Ecto neural progenitor cell (in vitro differentiated cells): ENCODE results near the gene ASTN2.

ENCODE experiments used
- DNase-seq: peaks from one replicate; pipeline ENCODE4 v3.0.0-alpha.2; 2018; ENCODE audit warnings: low spot score

The ASTN2 gene

DNA sequence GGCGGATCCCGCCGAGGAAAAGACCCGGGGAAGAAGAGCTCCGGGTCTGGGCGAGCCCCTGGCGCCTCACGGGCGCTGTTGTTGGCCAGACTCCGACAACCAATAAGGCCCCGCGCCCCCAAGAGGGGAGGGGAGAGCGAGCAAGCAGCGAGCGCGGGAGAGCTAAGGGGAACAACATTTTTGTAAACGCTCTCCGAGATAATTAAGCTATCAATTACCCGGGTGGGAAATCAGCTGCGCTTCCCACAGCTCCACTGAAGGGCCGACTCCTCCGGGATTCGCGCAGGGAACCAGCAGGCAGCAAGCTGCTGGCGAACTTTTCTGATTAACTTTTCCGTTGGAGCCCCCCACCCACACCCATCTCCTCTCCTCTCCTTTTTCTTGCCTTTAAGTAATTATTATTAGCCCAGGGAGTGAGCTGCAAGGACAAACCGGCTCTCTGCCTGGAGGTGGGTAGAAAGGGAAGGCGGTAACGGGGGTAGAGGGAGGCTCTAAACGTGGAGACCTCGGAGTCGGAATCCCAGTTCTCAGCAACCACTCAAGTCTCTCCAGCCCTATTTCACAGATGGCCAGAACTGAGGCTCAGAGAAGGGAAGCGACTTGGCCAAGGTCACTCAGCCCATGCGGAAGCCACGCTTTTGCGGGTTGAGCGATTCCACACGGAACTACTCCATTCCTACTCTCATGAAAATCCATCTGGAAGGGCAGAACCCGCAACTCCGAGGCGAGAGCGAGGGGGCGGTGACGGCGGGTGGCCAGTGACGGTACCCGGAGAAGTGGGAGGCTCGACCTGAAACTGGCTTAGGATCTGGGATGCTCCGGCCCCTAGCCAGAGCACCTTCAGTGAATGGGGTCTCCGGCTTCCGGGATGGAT is 1.3 kb downstream of the ASTN2 start:
- peak; percentile 72 for DNase-seq

DNA sequence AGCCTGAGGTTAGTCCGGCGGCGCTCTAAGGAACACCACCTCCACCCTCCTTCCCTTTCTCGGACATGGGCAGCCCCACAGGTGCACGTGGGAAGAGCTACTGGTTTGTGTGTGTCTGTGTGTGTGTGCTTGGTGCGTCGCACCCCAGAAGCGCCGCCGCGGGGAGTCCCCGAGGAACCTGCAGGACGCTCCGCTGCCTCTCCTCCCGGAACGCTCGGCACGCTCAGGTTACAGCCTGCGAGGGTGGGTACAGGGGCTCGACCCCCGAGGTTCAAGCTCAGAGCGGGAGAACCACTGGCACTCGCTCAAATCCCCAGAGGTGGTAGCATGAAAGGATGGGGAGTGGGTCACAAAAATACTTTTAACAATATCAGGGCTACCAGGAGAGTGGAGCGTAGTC is 2.0 kb downstream of the ASTN2 start:
- peak; percentile 58 for DNase-seq

DNA sequence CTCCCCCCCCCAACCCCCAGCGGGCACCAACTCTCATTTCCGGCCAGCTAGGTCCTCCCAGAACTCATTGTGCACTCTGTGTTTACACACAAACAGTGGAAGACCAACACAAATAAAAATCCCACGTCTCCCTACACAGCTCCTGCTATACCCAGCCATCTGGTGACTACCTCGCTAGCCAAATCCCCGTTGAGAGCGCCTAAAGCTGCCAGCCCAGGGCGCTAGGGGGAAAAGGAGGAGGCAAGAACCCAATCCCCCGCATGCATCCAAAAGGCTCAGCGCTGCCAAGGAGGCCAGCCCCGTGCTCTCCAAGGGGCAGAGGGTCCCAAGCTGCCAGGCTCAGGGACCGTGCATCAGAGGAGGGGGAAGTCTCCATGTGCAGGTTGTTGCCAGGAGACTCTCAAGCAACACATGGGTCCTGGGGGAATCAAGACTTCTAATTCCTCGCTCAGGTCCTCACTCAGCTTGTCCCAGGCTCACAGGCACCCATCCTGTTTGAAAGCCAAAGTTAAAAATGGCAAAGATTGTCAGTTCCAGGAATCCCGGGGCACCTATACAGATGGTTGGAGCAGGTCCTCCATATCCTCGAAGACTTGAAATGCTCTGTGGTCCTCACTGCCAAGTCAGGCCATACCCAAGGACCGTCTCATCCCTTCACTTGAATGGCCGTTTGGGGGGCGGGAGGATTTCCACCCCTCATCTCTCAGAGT is 2.7 kb downstream of the ASTN2 start:
- no peak for DNase-seq

DNA sequence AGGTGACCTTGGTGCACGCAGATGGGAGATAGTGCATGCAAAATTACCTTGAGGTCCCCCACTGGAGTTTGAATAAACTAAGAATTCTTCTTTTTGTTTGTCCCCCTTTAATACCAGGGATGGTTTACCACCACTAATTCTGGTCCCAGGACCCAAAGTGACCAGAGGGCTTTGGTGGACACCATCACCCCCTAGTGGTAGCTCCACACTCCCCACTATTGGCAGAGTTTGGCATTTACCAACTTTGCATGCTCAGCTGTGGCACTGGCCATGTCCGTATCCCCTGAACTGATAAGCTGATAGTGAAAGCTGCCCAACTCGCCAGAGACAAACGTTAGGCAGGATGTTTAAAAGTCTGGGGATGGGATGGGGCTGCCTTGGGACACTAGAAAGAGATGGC is 3.3 kb downstream of the ASTN2 start:
- peak; percentile 77 for DNase-seq

DNA sequence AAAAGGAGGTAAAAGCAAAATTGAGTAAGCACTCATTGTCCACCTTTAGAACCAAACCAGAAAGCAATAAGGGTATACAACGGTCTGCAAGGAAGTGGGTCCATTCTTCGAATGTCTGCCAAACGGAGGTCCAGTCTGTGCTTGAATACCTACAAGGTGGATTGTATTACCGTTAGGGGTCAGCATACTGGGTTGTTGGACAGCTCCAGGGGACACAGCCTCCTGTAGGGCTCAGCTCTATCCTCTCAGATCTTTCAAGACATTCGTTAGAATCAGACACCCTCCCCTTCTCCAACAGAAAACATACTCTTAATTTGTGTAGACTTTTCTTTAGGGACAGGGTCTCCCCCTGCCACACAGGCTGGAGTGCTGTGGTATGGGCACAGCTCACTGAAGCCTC is 5.5 kb downstream of the ASTN2 start:
- DNase-seq = no peak

DNA sequence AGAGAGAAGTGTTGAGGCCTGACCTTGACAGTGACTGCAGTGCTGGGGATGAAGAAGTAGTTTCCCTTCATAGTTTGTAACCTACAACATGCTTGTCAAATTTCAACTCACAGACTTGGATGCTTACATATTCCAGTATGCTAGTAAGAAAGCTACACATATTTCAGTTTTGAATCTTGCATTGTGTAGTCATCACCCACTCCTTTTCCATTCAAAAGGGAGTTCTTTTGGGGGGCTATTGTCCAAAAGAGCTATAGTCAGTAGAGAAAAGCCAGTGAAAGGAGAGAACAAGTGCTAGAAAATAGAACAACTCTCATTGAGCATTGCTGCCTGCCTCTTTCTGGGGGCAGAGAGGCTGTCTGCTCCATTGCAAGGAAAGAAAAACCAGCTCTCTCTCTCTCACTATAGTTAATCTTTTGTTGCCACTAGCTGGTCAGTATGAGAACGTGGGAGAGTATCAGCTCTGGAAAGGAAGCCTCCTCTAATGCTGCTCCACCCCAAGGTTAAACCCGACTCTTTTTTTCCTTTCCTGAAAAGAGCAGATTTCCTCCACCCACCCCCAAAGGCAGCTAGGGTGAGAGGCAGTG is 7.3 kb downstream of the ASTN2 start:
- no peak for DNase-seq

DNA sequence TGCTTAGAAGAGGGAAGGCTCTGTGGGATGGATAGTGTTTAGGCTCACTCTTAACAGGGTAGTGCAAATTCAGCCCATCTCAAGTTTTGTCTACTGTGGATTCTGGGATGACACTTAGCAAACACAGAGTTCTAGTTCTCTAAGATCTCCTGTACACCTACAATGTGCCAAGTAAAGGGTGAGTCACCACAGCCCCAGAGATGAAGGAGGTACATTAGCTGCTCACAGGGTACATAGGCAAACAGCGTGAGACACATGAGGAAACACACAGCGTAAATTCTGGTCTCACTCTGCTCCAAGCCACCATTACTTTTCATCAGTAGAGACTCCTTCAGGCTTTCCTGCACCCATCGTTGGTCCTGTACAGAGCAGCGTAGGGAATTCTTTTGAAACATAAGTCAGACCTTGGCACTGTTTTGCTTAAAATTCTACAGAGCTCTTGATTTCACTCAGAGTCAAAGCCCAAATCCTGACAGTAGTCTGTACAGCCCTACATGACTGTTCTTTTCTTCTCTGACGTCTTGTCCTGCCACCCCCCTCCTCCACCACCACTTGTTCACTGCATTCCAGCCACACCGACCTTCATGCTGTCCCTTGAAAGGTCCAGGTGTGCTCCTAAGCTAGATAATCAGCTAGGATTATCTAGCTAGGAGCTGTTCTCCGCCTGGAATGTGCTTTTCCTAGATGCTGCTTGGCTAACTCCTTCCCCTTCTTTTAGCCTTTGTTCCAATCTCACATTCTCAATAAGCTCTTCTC is 8.7 kb downstream of the ASTN2 start:
- no peak for DNase-seq

DNA sequence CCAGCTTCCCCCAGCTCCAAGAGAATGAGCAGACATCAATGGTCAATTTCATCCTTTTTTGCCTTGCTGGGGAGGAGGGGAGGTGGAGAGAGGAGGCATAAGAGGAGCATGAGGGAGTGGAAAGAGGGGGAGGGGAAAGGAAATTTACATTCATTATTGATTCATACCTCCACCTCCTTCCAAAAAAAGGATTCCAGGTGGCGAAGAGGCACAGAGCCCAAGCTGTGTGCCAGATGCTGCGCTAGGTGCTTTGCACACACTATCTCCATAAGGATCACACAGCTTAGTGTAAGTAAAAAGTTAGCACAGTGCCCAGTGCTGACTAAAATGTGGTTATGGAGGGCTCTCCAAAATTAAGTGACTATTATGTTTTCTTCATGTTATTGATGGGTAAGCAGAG is 11.0 kb downstream of the ASTN2 start:
- DNase-seq = no peak

DNA sequence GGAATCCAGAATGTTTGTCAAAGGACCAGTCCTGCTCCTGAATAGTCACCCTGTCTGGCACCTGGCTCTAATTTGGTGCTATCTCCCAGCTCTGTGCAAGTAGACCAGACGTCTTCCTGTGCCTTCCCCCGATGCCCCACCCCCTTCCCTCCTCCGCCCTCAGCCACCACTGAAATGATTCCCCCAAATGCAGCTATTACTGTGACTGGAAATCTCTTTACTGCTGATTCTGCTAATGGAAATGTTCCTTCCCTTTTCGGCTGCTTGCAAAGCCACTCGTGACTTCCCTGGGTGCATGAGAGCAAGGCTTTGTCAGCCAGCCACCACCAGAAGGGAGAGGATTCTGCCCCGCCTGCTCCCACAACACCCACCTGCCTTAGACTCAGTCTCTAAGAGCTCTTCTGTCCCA is 11.4 kb downstream of the ASTN2 start:
- no peak for DNase-seq

DNA sequence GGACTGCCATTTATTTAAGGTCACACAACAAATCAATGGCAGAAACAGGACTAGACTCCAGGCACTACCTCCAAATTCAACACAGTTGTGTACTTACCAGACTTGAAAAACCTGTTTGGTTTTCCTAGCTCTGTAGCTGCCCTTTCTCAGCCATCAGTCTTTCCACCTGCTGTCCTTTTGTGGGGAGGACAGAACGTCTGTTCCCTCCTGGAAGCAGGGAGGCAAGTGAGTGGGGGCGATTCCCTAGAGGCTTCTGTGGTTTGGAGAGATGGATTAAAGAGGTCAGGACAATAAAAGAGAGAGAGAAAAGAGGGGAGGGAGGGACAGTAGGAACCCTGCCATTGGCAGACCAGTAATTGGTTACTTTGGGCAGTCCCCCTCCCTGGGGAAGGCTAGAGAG is 14.7 kb downstream of the ASTN2 start:
- DNase-seq = peak; percentile 50

DNA sequence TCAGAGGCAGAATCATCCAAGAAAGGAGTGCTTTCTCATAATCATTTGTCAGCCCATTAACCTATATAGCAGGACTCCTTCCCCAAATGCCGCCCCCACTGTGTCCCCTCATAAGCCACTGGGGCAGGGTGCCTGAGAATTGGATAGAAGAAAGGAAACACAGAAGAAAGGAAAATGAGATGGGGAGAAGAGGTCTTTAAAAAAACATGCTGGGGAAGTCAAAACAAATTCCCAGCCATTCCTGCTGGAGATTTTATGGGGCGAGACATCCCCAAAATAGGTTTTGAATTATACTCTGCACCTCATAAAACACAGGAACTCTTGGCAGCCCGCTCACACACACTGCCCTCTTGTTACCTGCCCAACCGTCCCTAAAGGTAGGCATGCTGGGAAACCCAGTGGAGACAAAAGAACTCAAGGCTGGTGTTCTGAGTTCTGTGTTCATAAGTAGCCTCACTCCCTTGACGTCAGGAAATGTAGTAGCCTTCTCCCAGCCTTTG is 19.7 kb downstream of the ASTN2 start:
- DNase-seq = no peak

DNA sequence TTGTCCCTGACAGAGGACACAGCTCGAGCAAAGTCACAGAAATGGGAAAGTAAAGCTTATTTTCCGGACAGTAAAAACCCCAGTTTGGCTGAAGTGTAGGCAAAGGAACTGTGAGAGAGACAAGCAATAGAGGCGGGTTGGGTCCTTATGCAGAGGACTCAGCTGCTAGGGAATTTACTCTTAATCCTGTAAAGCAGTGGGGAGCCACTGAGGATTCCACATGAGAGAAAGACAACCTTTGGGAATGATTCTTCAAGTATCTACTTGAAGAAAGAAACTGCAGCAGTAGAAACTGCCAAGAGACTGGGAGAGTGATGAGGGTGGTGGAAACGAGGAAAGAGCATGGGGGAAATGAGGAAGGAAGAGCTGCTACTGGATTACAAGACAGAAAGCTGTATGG is 20.2 kb downstream of the ASTN2 start:
- no peak for DNase-seq

DNA sequence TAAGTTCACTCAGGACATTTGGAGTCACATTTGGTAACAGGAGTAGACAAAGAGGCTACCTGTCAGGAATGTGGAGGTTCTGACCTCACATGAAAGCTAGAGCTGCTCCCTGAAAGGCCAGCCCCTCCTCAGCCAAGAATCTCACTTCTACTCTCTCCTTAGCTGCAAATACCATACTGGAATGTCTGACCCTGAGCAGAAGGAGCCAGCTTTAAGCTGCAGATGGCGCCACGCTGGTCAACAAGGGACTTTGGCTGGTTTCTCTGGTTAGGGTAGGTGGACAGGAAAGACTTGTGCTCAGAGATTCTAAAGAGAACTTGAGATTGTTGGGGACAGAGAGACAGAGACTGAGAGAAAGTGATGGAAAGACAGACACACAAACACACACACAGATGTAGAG is 21.9 kb downstream of the ASTN2 start:
- peak; percentile 50 for DNase-seq

DNA sequence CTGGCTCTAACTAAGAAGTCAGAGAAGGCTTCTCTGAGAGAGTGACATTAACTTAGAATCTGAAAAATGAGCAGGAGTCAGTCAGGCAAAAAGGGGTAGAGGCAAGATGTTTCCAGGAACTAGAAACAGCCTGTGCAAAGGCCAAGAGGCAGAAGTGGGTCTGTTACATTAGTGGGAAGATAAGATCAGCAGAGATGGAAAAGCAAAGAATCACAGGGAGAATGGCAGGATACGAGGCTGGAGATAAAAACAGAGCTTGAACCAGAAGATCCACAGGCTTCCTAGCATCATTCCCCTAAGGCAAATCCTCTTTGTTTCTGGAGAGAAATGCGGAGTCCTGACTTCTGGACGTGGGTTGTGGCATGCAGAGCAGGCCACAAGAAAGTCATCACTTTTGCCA is 27.4 kb downstream of the ASTN2 start:
- DNase-seq = no peak

DNA sequence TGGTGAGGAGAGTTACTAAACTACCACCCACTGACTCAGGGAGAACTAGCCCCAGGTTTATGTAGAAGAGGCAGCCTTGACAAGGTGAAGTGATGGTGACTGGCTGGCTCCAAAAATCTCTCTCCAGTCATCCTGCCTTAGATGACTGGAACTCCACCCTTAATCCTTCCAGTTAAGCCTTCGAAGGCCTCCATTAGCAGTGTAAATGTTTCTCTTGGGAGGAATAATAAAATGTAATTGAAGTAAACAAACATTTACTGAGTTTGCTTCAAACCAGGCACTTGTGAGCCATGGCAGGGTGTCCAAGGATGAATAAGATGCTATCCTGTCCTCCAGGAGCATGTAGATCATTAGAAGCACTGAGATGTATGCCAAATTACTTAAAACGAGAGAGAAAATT is 35.5 kb downstream of the ASTN2 start:
- no peak for DNase-seq

DNA sequence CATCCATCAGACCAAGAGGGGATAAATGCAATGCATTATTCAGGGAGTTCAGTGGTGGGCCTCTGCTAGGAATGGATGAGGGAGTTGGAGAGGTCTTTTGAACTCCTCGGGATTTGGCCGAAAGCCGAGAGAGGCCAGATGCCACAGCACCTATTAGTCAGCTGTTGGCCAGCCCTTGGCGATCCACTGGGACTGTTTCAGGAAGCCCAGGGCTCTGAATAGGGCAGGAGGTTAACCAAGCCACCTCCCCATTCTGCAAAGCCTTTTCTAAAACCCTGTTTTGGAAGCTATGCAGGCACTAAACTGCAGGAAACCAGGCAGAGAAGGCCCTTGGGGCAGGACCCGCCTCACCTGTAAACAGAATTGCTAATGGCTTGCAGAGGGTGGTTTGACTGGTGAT is 37.8 kb downstream of the ASTN2 start:
- DNase-seq = peak; percentile 51

DNA sequence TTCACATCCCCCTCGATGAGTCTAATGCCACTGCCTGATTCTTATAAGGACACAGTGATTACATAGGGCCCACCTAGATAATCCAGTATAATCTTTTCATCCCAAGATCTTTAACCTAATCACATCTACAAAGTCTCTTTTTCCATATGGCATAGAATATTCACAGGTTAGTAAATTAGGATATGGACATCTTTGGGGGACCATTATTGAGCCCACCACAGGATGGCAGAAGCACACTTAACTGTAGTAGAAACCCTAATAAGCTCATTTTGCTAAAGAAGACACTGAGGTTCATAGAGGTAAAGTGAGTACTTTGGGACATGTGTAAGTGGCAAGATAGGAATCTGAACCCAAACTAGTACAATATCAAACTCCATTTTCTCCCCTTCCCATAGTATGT is 38.9 kb downstream of the ASTN2 start:
- DNase-seq = no peak

DNA sequence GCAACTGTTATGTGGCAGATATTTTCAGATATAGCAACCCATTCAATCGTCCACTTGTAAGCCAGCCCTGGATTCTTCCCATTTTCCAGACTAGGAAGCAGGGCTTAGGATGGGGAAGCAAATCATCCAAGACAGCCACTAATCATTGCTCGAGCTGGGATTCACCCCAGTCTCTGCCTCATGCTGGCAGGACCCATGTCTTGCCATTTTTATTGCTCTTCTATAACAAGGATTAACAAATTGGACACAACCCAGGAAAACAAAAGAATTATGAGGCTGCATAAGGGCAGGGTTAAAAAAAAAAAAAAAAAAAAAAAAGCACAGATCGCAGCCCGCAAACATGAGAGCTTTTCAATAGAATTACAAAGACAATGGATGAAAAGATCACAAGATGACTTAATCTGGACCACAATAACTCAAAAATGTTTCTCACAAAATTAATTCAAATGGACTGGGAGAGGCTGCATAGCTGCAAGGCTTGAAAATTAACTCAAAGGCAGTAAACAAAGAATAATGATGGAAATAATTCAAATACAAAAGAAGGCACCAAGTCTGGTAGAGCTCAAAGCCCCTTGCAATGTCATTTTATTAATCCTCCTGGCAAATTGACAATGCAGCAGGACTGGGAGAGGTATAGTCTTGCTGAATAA is 40.7 kb downstream of the ASTN2 start:
- DNase-seq = no peak

DNA sequence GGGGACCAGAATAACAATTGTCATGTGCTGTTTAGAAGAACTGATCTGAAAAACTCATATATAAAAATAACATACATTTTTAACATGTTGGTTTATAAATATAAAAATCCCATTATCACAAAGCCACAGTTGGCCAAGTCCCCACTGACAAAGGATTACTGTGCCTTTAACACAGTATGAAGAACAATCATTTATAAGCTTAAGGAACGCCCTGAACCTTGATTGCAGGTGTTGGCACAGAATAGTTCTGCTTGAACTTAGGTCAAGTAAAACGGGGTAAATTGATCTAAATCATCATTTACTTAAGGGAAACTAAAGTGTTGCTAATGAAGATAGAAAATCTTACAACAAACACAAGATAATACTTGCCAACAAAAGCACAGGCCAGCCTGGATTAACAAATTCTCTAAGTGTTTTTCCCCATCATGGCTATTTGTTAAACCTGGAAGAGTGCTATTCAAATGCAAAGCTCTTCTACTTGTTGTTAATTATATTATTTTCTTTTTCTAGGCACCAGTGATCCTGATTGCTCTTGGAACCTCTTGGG is 46.1 kb downstream of the ASTN2 start:
- no peak for DNase-seq

DNA sequence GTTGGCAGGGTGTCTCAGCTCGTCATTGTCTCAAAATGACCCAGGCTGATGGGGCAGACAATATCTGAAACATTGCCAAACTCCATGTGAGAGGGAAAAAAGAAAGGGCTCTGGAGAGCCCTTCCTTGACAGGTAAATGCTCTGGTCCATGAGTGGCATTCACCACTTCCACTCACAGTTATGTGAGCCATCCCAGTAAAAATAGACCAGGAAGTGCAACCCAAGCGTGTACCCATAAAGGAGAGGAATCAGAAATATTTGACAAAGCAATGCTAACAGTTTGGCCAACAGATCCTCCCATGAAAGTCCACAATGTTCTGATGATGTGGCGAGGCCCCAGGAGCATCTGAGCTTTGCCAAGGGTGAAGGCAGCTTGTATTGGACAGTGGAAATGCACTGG is 49.4 kb downstream of the ASTN2 start:
- DNase-seq = no peak

DNA sequence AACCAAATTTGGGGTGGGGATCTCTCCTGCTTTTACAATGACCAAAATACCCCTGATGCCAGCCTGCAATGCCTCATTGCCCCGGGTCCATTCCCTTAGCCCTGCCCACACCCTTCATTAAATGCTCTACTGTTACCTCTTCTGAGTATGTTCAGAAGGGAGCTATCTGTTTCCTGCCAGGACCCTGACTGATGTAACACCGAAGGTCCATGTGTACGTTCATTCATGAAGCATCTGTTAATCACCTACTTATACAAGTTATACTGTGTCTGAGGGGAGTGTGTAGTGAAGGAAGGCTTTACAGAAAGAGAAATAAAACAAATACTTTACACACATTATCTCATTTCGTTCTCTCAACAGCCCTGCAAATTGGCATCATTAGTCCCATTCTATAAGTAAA is 51.9 kb downstream of the ASTN2 start:
- DNase-seq = no peak

DNA sequence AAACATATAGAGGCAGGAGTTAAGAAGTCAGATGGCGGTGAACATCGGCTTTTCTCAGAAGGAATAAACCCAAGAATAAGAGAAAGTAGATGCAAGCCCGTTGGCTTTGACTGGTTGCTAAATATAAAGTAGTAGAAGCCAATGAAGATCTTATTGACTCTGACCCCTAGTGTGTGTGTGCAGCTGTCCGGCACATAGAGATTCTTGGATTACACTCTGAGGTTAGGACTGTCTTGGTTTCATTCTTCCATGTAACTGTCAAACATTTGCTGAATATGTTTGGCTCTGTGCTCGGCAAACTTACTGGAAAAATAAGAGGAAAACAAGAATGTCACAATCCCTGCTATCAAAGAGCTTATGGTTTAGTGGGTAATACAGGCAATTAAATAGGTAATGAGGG is 54.9 kb downstream of the ASTN2 start:
- no peak for DNase-seq
